Measurements from ENCODE around the gene NRXN3. TPM values are rescaled to one million over a fixed set of nuclear protein-coding genes. Genes with fewer than 3 reads are reported as not detected.

The NRXN3 gene
- total RNA-seq, 1 experiment from 2014 or later: not detected

- peaks cover 0 to 12% of the 10 kb centered on the region in 2 experiments; a peak in 2 of 4 replicates for H3K9me3 ChIP-seq (ENCODE audit: control insufficient read depth in 1 of 2, insufficient read depth in 1 of 2, low read depth in 1 of 2, low read length in 2 of 2)
- ChIA-PET CTCF (no interaction called here), POLR2A (no interaction called here), RAD21 (ENCODE audit: low non-redundant PET in 1 of 2, low total read pairs in 2 of 2, uncharacterized antibody in 2 of 2, unreplicated experiment in 2 of 2) (no interaction called here)
- no peaks in the 10 kb centered on the region for H3K9me2 ChIP-seq (ENCODE audit: insufficient read depth)
- no TSS peak for BruUV-seq (replicated peaks)
- H2AFZ ChIP-seq (ENCODE audit: low read depth, low read length, poor library complexity, severe bottlenecking): no peak overlapping the region
- H4K20me1 ChIP-seq (ENCODE audit: insufficient read depth): no peaks in the 10 kb centered on the region
- H3K9ac ChIP-seq (ENCODE audit: low read length): no peak overlapping the region
- H3K79me2 ChIP-seq (ENCODE audit: insufficient read depth, low read length): no peaks in the 10 kb centered on the region
- no peak overlapping the region for H3K27ac ChIP-seq (ENCODE audit: low read depth, low read length)
- TF ChIP-seq FOSL1 (IDR thresholded peaks at IDR 0.05; ENCODE audit: low read depth) (no peak), REST (IDR thresholded peaks at IDR 0.05; ENCODE audit: low read depth) (no peak), EGR1 (IDR thresholded peaks at IDR 0.05; ENCODE audit: low read depth) (no peak), POLR2AphosphoS5 (IDR thresholded peaks at IDR 0.05; ENCODE audit: low read depth, low read length) (no peak), EZH2phosphoT487 (IDR thresholded peaks at IDR 0.05; ENCODE audit: borderline replicate concordance) (no peak), EZH2 (IDR thresholded peaks at IDR 0.05) (no peak), ZFX (IDR thresholded peaks at IDR 0.05) (no peak), POLR2A (IDR thresholded peaks at IDR 0.05; ENCODE audit: borderline replicate concordance, extremely low read depth, insufficient read depth, insufficient read length) (no peak), RAD21 (IDR thresholded peaks at IDR 0.05; ENCODE audit: low read depth) (no peak), ELF1 (IDR thresholded peaks at IDR 0.05; ENCODE audit: borderline replicate concordance, low read depth) (no peak), CEBPB (IDR thresholded peaks at IDR 0.05; ENCODE audit: low read depth) (no peak), MAX (IDR thresholded peaks at IDR 0.05) (no peak), CTCF (IDR thresholded peaks at IDR 0.05 in 2 of 3, conservative IDR thresholded peaks at IDR 0.05 in 1 of 3; ENCODE audit: borderline replicate concordance in 1 of 3, insufficient read depth in 1 of 3, low read depth in 2 of 3, low read length in 2 of 3) (no peak), JUND (IDR thresholded peaks at IDR 0.05) (no peak), ATF3 (IDR thresholded peaks at IDR 0.05) (no peak)
- H3K4me1 ChIP-seq (ENCODE audit: control insufficient read depth in 1 of 2, insufficient read depth in 2 of 2, low read length in 2 of 2): no peaks in the 10 kb centered on the region
- ATAC-seq (no peak), DNase-seq (ENCODE audit: low read depth, low spot score) (no peak)
- H3K36me3 ChIP-seq (ENCODE audit: control insufficient read depth in 1 of 2, insufficient read depth in 2 of 2, low read length in 2 of 2): no peaks in the 10 kb centered on the region
- H3K27me3 ChIP-seq (ENCODE audit: insufficient read depth, low read length): no peaks in the 10 kb centered on the region
- no peak overlapping the region for H3K4me3 ChIP-seq (replicated peaks in 1 of 2; ENCODE audit: low read depth in 1 of 2, low read length in 2 of 2)
- no peak overlapping the region for H3K4me2 ChIP-seq (ENCODE audit: low read length)
- intact Hi-C loops (cut with micrococcal nuclease): no loop called here
These were observed 881.6 kb downstream of the NRXN3 start for GRCh38 chr14:79051742-79052141.

Measured in HCT116 (cell line).